ENCODE results near the gene TUBGCP2.
"Not testable (repeated sequence)": the region's sequence is repeated elsewhere in the genome, so short reads cannot be mapped to it uniquely, and the experiment has no call there.

Gene TUBGCP2

DNA sequence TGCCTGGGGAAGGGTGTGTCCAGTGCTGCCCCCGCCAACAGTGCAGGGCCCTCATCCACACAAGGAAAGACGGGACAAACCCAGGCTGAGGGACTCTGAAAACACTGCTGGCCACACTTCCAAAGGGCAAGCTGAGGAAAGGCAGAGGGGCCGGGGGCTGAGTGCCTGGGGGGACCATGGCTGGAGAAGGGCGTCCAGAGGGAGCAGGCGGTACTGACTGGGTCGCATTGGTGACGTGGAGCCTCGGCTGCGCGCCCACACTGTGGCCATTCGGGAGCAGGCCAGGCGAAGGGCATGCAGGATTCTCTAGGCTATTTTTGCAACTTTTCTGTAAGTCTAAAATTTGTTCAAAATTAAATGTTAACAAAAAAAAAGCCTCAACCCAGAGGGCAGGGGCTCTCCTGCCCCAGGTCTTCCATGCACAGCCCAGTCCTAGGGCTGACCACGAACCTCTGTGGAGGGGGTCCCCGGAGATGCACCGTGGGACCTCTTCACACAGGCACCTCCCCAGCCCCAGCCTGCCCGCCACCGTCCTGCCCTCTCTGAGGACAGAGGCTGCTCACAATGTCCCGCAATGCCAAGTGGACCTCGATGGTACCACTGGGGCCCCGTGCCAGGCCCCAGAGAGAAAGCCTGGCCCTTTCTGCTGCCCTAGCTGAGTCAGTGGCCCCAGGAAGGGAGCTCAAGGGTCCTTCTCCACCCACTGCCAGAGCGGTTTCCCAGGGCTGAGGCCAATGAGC is 42.4 kb downstream of the TUBGCP2 start:
- DNase-seq (ENCODE audit: low spot score): no peak

DNA sequence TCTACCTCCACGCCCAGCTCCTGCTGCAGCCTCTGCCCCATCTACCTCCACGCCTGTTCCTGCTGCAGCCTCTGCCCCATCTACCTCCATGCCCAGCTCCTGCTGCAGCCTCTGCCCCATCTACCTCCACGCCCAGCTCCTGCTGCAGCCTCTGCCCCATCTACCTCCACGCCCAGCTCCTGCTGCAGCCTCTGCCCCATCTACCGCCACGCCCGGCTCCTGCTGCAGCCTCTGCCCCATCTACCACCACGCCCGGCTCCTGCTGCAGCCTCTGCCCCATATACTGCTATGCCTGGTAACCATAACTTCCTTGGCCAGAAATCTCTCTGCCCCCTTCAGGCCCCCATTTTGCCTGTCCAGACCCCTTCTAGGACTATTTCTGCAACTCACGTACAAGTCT is 43.6 kb downstream of the TUBGCP2 start:
- DNase-seq (ENCODE audit: low spot score): not testable (repeated sequence)

DNA sequence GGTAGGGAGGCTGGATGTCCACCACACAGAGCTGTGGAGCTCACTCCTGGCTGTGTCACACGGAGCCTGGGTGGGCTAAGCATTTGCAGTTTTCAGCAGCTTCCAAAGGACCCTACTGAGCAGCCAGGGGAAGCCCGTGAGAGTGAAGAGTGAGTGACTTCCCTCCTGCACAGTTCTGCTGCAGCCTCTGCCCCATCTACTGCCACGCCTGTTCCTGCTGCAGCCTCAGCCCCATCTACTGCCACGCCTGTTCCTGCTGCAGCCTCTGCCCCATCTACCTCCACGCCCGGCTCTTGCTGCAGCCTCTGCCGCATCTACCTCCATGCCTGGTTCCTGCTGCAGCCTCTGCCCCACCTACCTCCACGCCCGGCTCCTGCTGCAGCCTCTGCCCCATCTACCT is 44.2 kb downstream of the TUBGCP2 start:
- no peak for DNase-seq (ENCODE audit: low spot score)

DNA sequence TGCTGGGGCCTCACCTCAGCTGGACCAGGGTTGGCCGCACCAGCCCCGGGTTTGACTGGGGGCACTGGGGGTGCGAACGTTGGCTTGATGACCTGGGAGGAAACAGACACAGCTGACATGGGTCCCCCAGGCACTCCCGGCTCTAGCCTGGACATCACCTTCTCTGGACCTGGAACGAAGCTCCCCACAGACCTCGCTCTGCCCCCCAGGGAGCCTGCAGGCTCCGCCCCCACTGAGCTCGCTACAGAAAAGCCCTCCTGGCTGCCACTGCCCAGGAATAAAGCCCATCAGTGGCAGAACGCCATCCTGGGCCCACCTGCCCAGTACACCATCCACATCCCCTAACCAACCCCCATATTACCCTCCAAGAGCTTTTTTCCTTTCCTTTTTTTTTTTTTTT is 45.0 kb downstream of the TUBGCP2 start:
- no peak for DNase-seq (ENCODE audit: low spot score)

DNA sequence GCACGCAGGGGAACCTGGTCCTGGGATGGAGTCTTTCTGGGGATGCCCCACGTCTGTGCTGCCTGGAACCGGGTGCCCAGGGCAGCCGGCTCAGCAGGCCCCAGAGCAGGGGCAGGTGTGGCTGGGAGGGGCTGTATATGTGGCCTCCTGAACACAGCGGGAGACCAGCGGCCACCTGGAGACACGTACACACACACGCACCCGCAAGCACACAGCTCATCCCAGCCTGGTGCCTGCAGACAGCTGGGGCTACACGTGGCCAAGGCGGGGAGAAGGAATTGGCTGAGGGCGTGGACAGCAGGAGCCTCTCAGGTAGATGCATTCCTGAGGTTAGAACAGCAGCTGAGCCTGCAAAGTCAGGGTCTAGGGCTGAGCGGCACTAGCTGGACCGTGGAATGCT is 46.0 kb downstream of the TUBGCP2 start:
- no peak for DNase-seq (ENCODE audit: low spot score)

DNA sequence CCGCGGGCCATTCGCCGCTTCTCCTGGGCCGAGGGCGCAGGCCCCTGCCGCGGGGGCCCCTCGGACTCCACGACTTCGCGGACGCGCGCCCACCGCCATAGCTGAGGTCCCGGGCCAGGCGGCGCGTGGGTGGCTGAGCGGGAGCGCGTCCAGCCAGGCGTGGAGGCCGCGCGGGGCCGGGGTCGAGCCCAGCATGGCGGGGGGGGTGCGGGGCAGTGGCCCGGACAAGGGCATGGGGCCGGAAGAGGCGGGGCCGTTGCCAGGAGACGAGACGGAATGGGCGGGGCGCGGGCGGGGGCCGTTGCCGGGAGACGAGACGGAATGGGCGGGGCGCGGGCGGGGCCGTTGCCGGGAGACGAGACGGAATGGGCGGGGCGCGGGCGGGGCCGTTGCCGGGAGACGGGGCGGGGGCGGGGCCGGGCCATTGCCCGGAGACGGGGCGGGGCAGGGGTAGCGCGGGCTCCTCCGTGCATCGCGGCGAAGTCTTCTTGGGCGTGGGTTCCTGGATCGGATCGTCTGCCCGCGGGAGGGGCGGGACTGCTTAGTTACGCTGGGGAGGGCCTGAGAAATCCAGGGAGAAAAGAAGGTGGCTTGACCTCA is 46.8 kb downstream of the TUBGCP2 start:
- DNase-seq (ENCODE audit: low spot score): peak; percentile 86

DNA sequence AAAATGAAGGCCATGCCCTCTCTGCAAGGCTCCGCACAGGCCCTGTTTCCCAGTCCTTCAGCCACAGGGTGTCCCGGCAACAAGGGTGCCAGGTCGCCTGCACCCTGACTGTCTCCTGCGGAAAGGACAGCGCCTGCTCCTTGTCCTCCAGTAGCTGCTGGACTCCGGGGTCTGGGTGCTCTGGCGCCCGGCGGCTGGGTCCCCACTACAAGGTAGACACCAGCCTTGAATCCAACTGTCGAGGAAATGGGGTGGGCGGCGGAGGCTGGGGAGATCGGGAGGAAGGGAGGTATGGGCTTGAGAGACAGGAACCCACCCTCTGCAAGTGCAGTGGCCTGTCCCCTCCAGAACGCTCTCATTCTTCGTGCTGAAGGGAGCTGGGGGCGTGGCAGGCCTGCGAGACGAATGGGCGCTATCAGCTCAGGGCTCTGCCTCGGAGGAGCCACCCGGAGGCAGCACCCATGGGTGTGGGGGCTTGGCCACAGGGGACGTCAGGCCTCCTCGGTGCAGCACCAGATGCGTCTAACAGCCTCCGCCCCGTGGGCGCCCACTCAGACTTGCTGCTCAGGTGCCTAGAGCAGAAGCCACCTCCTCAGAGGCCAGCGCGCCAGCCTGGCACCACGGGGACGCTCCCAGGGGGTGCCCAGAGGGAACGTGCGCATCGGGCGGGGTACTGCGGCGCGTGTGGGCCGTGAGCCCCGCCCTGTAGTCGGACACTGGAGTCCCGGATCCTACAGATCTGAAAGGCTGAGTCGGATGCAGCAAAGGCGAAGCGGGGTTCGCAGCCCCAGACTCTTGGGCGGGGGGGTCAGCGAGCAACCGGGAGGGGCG is 47.6 kb downstream of the TUBGCP2 start:
- DNase-seq (ENCODE audit: low spot score): peak; percentile 53

DNA sequence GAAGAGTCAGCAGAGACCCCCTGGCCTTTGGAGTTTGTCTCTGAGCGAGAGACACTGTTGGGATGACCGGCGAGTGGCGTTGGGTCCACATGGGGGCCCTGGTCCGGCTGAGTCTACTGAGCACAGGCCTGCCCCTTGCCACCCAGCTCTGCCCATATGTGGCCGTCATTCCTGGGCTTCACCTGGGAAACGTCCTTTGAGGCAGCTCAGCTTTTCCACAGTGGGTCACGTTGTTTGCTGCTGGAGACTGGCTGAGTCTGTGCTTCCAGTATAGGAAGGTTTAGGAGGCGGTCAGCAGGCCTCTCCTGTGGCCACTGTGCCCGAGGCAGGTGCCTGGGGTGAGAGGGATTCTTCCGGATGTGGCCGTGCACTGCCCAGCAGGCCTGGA is 49.1 kb downstream of the TUBGCP2 start:
- no peak for DNase-seq (ENCODE audit: low spot score)

DNA sequence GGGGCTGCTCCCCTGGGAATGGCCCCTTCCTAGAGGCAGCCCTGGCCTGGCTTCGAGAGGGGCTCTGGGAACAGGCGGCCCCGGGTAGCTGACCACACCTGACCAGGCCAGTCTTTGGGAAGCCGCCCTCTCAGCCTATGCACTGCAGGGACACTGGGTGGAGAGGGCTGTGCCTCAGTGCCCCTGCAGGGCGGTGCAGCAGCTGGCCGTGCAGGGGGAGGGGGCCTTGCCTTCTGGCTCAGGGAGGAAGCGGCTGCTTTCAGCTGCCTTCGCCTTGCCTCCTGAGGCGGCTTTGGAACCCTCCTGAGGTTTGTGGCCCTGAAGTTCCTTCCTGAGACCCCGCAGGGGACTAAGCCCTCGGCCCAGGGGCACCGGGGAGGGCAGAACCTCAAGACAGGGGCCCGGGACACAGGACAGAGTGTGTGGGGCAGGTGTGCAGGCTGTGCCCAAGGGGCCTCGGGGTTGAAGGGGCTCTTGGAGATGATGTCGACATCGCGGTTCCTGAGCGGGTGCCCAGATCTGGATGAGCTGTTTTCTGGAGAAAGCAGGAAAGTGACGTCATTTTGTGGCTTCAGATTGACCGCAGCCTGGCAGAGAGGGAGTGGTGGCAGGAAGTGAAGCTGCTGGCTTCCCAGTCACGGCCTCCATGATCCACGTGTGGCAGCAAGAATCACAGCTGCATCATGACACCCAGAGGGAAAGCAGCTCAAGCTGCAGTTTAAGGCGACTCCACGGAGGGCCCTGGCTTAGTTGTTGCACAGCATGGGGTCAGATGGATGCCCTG is 49.7 kb downstream of the TUBGCP2 start:
- peak; percentile 97 for DNase-seq (ENCODE audit: low spot score)

DNA sequence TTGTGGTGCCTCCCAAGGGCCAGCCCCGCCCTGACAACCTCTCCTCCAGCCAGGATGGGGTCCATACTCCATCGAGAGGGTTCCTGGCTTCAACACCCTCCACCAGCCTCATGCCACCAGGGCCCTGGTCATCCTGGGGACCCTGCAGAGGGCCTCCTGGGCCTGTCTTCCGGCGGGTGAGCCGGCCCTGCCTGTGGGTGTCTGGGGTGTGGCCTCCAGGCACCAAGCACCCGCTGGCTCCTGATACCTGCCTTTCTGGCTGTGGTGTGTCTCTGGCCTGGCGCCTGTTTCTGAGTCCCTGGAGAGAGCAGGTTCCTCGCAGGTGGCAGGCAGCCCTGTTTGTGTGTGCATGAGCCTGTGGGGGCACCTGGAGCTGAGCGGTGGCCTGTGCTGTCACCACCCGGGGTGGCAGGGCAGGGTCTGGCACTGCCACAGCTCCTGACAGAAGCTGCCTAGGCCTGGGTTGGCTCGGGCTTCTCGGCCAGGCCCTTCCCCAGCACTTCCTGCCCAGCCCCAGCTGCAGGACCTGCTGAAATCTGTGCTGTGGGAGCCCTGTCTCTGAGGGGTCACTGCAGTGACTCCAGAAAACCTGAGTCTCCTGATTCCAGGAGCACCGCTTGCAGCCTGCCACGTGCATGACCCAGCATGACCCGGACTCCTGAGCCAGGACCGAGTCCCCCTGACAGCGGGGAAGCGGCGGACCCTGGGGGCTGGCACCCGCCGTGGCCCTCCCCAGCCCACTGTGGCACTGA is 50.4 kb downstream of the TUBGCP2 start:
- DNase-seq (ENCODE audit: low spot score): no peak

DNA sequence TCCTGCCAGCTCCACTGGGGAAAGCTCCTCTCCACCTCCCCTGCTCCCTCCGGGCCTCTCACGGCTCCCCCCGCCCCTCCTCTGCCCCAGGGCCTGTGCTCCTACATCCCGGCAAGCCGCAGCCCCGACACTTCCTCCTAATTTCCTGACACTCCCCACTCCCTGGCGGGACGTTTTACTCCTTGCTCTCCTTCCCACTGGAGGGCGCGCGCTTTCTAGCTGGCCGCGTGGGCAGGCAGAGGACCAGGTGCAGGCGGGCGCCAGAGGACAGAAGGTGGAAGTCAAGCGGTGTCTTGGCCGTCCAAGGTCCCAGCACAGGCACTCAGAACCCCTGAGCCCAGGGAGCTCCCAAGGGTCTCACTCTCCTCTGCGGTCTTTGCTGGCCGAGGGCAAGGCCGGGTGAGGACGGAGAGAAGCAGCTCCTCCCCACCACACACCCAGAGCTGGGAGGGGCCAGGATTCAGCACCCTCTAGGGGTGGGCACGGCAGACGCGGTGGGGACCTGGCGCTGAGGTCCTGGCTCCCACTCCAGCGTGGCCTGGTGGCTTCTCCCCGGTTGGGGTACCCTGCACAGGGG is 51.1 kb downstream of the TUBGCP2 start:
- no peak for DNase-seq (ENCODE audit: low spot score)

DNA sequence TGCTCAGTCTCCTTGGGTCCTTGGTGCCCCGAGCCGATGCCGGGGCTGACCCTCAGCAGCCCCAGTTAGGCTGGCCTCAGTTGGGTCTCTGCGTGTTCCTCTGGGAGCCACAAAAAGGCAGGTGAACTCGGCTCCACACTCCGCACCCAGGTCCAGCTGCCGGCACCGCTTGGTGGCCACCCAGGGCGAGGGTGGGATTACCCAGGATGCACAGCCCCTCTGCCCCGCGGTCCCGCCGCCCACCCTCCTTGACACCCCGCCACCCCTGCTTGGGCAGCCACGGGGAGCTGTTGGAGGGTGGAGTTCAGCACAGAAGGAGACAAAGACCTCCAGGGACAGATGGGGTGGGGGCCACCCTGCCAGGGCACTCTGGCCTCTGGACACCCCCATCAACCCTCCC is 53.3 kb downstream of the TUBGCP2 start:
- no peak for DNase-seq (ENCODE audit: low spot score)

DNA sequence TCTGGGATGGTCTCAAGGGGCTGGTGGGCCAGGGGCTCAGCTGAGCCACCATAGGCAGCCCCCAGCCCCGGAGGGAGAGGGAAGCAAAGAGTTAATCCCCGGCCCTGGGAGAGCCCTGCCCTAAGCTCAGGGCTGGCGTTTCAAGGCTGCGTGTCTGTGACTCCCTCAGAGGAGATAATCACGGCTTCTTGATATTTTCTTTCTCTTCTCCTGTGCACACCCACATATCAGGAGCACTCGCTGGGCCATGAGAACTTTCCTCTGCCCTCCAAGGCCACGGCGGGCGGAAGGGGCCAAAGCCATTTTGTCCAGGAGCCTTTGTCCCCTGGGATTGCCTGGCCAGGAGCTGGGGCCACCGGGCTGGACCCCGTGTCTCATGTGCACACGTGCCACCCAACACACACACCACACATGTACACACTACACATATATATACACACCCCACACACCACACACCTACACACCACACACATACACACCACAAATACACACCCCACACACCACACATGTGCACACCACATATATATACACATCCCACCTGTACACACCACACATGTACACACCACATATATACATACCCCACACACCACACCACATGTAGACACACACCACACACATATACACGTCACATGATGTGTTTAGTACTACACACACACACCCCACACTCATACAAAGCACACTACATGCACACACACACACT is 54.1 kb downstream of the TUBGCP2 start:
- DNase-seq (ENCODE audit: low spot score): no peak

DNA sequence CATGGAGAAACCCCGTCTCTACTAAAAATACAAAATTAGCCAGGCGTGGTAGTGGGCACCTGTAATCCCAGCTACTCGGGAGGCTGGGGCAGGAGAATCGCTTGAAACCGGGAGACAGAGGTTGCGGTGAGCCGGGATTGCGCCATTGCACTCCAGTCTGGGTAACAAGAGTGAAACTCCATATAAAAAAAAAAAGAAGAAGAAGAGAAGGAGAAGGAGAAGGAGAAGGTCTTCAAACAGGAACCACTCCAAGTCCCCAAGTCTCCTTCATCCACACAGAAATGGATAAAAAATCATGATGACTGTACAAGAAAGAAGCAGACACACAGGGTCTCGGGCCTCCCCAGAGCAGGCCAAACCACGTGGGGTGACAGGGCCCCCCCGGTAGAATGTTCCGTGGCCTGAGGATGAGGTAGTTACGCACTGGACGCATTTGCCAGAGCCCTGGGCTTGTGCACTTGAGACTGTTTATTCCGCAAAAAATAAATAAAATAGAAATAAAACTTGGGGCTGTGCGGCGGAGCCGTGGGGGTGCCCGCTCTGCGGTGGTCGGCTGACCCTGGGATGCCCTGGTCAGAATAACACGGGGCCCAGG is 55.2 kb downstream of the TUBGCP2 start:
- DNase-seq (ENCODE audit: low spot score): no peak

DNA sequence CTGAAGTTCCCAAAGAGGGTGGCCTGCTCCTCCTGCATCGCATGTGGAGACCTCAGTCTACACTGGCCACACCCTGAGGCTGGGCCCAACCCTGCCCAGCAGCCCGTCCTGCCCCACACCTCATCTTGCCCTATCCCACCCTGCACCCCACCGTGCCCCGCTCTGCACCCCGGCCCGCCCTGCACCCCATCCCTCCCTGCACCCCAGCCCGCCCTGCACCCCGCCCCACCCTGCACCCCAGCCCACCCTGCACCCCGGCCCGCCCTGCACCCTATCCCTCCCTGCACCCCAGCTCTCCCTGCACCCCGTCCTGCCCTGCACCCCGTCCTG is 56.5 kb downstream of the TUBGCP2 start:
- DNase-seq (ENCODE audit: low spot score): no peak

DNA sequence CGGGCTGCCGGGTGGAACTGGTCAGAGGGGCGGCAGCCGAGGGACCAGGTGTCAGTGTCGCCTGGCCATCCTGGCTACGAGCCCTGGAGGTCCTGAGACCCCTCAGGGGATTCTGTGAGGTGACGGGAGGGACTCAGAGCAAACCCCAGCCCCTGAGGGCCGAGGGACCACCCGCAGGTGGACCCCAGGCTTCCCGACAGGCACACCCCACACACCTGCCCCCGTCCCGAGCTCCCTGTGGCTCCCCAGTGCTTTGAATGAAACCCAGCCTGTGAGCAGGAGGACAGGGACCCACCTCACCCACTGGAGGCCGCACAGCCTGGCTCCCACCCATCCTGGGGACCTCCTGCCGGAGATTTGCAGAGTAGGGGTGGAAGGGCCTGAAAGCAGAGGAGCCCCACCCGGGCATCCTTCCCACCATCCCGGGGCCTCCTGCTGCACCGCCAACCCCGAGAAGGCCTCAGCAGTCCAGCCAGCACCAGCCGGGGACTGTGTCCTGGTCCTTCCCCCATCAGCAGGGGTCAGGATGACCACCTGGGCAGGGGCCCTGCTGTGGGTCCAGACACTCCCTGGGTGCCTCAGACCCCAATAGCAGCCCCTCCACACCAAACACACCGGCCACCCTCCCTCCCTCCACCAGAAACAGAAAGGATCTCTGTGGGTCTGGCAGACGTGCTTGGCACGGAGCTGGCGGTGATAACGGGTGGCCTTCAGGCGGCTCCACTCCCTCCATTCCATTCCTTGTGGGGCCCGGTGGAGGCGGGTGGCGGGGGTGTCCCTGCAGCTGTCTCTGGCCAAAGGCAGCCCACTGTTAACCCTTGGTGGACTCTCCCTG is 57.1 kb downstream of the TUBGCP2 start:
- no peak for DNase-seq (ENCODE audit: low spot score)

DNA sequence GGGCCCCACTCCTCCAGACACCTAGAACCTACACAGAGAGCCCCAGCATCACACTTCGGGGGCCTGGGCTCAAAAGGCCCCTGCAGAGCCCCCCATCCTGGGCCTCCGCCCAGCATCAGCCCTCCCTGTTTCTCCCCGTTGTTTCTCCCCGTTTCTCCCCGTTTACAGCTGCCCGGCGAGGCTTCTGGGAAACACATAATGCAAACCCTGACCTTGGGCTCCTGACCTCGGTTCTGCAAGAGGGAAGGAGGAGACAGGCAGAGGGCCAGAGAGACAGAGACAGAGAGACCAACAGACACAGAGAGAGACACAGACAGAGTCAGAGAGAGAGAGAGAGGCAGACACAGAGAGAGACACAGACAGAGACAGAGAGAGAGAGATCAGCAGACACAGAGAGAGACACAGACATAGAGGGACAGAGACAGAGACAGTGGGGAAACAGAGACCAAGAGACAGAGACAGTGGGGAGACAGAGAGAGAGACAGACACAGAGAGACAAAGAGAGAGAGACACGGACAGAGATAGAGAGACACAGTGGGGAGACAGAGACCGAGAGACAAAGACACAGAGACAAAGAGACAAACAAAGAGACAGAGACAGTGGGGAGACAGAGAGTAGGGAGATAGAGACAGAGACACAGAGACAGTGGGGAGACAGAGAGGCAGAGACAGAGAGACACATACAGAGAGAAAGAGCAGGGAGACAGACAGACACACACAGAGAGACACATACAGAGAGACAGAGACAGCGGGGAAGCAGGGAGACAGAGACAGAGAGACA is 58.5 kb downstream of the TUBGCP2 start:
- DNase-seq (ENCODE audit: low spot score): no peak

DNA sequence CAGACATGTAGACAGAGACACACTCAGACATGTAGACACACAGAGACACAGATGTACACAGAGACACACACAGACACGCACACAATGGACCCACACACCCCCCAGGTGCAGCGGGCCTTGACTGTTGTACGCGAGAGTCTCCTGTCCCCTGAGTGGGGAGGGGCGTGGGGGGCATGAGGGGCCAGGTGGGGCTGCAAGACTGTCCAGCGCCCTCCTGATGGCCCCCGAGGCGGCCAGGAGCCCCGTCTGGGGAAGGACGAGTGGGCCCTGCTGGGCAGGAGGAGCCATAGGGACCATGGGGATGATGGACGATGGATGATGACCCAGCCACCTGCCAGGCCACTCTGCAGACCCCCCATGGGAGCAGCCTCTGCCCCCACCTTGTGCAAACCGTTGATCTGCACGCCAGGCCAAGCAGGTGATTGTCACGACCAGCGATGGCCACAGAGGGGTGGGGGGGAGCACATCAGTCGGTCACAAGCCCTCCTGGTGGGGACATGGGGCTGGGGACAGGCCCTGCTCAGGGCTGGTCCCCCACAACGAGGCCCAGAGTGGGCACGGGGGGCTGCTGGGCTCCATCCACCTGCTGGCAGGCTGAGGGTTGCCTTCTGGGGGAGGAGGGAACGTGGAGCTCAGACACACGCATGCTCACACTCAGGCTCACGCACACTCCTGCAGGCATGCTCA is 59.4 kb downstream of the TUBGCP2 start:
- no peak for DNase-seq (ENCODE audit: low spot score)

Measured in AG08395 (cell line).